Bronchial epithelial cell (primary cell): Measurements from ENCODE around the gene DTX2. TPM values are rescaled to one million over a fixed set of nuclear protein-coding genes. Genes with fewer than 3 reads are reported as not detected.
A peak's percentile ranks its signal among the peaks of the same experiment; 100 is the strongest.
"Not testable (repeated sequence)": the region's sequence is repeated elsewhere in the genome, so short reads cannot be mapped to it uniquely, and the experiment has no call there.

Experiments
- DNase-seq: peaks from one replicate; pipeline ENCODE4 v3.0.0-alpha.2; 2010; ENCODE audit warnings: low read depth
- FAIRE-seq: peaks from 2 replicates; lab custom pipeline; 2011; peaks lifted over from hg19 to GRCh38; lab: Jason Lieb, UNC
- H3K27me3 ChIP-seq: 2 replicates; pipeline ENCODE4 v1.5.1; 2011; ENCODE audit warnings: low read length; ENCODE audit not compliant: control insufficient read depth, insufficient read depth
- H3K36me3 ChIP-seq: 2 replicates; pipeline ENCODE4 v1.5.1; 2011; ENCODE audit warnings: low read length; ENCODE audit not compliant: control insufficient read depth, insufficient read depth
- H3K4me3 ChIP-seq: 2 replicates; pipeline ENCODE4 v1.5.1; 2011; ENCODE audit warnings: mild to moderate bottlenecking, low read depth, low read length, control low read depth
- total RNA-seq: library from RNA; depleted of rRNA; stranded (reverse); fragments of >200 nt; gene quantifications from 2 replicates; pipeline ENCODE4 v1.2.1, GENCODE V29; 2014
- TF ChIP-seq, protein P1 (sequence below): IDR thresholded peaks from 2 replicates; pipeline ENCODE4 v1.5.1; 2011; ENCODE audit warnings: mild to moderate bottlenecking, moderate library complexity, low read length, control low read depth, inconsistent platforms; ENCODE audit not compliant: insufficient read depth, severe bottlenecking

Gene DTX2
- total RNA-seq, 1 donor from 2014 or later: 10.8 TPM

DNA sequence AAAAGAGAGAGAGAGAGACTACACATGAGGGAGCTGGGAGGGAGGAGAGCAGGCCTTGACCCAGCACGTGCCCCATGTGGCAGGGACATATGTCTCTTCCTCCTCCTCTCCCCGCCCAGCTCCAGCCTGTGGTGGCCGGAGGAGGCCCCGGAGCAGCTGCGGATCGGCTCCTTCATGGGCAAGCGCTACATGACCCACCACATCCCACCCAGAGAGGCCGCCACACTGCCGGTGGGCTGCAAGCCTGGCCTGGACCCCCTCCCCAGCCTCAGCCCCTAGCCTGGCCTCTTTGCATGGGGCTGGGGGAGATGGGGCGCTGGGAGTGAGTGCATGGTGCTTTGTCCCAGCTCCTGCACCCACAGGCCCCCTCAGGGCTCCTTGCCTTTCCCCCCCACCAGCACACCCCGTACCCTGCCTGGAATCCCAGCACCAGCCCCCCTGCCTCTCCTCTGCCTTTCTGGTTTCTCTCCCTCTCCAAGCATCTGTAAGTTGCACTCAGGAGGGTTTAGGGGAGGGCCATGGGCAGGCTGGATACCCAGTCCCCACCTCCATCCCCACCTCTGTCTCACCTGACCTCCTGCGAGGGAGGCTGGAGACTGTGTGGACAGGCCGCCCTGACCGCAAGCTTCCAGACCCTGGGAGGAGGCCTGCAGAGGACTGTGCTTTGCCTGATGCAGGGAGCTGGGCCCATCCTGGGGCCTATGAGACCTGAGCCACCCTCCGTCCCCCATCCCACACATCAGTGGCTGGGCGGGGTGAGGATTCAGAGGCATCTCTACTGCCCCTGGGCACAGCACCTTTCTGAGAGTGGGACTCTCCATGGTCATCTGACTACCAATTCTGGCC, 53.6 kb downstream of the DTX2 start:
- TF ChIP-seq, protein P1, sequence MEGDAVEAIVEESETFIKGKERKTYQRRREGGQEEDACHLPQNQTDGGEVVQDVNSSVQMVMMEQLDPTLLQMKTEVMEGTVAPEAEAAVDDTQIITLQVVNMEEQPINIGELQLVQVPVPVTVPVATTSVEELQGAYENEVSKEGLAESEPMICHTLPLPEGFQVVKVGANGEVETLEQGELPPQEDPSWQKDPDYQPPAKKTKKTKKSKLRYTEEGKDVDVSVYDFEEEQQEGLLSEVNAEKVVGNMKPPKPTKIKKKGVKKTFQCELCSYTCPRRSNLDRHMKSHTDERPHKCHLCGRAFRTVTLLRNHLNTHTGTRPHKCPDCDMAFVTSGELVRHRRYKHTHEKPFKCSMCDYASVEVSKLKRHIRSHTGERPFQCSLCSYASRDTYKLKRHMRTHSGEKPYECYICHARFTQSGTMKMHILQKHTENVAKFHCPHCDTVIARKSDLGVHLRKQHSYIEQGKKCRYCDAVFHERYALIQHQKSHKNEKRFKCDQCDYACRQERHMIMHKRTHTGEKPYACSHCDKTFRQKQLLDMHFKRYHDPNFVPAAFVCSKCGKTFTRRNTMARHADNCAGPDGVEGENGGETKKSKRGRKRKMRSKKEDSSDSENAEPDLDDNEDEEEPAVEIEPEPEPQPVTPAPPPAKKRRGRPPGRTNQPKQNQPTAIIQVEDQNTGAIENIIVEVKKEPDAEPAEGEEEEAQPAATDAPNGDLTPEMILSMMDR: no peak
- DNase-seq: no peak
- H3K4me3 ChIP-seq: no peak overlapping the region
- no peak for FAIRE-seq
- H3K36me3 ChIP-seq: no peaks in the 10 kb centered on the region
- no peaks in the 10 kb centered on the region for H3K27me3 ChIP-seq

DNA sequence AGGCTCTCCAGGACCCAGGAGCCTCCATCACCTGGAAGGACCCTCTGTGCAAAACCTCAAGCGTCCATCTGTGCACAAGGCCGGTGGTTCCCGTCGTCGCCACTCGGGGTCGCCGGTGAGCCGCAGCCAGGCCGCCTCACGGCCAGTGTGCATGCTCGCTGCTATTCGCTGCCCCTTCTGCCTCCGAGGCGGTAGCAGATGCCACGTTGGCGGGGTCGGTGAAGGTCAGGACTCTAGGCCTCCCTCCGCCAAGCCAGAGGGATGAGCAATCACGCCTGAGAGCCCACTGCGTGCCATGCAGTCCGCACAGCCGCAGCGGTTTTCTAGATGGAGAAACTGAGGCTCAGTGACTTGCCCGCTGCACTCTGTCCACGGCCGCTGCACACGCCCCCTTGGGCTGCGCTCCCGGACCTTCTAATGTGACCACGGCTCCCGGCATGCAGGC, 54.5 kb downstream of the DTX2 start:
- Histone ChIP-seq H3K4me3 (no peak overlapping the region), H3K36me3 (no peaks in the 10 kb centered on the region), H3K27me3 (no peaks in the 10 kb centered on the region)
- FAIRE-seq: no peak
- peak; percentile 27 for DNase-seq
- TF ChIP-seq, protein P1: peak; percentile 99

DNA sequence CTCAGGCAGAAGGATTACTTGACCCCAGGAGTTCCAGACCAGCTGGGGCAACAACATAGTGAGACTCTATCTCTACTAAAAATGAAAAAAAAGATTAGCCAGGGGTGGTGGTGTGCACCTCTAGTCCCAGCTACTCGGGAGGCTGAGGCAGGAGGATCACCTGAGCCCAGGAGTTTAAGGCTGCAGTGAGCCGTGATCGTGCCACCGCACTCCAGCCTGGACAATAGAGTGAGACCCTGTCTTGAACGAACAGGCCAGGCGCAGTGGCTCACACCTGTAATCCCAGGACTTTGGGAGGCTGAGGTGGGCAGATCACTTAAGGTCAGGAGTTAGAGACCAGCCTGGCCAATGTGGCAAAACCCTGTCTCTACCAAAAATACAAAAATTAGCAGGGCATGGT, 55.4 kb downstream of the DTX2 start:
- not testable (repeated sequence) for FAIRE-seq, H3K27me3 ChIP-seq

DNA sequence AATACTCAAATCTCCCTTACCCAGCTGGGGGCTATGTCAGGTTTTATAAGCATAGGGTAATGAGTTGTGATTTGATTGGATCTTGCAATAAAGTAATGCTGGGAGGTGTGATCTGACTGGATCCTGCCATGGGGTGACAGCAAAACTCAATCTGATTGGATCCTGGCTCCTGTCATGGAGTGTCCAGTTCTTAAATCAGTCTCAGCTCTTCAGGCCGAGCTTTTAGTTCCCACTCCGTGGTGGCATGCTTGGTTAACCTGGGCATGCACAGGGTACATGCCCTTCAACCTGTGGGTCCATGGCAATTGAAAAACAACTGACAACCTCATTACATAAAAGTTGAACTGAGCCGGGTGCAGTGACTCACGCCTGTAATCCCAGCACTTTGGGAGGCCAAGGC, 64.7 kb downstream of the DTX2 start:
- not testable (repeated sequence) for H3K27me3 ChIP-seq, H3K36me3 ChIP-seq, DNase-seq, H3K4me3 ChIP-seq, FAIRE-seq

More for the DNA sequence above, 55.4 kb downstream of the DTX2 start:
- H3K4me3 ChIP-seq, DNase-seq, H3K36me3 ChIP-seq: not testable (repeated sequence)

DNA sequence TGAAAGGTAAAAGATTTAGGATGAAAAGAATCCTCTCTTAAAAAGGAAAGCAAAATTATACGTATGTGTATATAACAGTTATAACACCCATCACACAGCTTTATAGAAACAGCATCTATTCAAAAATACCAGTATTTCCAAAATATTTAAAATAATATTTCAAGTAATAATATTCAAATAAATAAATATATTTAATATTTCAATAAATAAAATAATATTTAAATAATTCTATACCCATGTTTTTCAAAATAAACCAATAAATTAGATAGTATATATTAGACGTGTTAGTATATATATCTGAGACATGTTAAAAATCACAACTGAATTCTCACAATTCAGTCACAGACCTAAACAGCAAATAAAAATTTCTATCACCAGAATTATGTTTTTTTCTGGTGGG, 70.1 kb downstream of the DTX2 start:
- not testable (repeated sequence) for DNase-seq, H3K36me3 ChIP-seq, FAIRE-seq, H3K27me3 ChIP-seq, H3K4me3 ChIP-seq

DNA sequence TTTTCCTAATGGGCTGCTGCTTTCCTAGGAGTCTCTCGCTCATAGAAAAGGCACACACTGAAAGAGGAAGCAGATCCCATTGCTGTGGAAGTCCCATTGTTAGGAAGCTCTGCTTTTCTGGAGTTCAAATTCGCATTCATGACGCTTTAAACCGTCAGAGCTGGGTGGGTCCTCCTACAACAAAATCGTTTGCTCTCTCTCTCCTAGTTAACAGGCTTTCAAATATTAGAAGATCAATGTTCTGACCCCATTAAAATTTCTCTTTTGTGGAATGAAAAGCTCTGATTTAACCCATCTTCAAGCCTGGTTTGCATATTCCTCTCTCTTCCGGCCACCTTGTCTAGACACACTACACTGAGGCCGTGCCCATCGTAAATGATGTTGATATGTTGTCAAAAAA, 81.7 kb downstream of the DTX2 start, which contains the start of gene SPDYE16:
SPDYE16 (minus strand) TSS at position 101 of the 400 bp plus-strand sequence. CDS start 1,838 bp downstream, outside the sequence.
- not testable (repeated sequence) for FAIRE-seq, DNase-seq, H3K4me3 ChIP-seq, H3K36me3 ChIP-seq, H3K27me3 ChIP-seq

GRCh38 chr7:76549025-76549854, 87.7 kb downstream of the DTX2 start:
- not testable (repeated sequence) for H3K36me3 ChIP-seq, H3K27me3 ChIP-seq, FAIRE-seq
- peak; percentile 56 for DNase-seq
- H3K4me3 ChIP-seq: peak overlapping the region; percentile 75

DNA sequence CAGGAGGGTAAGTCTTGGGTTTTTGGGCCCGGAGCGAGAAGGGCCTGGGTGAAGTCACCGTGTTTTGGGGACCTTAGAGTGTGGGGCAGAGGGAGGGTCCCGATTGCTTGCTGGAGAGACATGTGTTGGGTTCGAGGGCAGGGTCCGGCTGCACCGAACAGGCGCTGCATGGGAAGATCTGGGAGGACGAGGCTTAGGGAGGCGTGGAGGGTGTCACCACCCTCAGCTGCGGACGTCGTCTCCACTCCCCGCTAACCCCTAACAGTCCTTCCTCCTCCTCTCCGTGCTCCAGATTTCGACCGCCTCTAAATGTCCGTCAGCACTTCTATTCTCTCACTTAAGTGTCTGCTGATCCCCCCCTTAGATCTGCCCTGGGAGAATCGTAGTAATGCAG, 88.3 kb downstream of the DTX2 start:
- not testable (repeated sequence) for FAIRE-seq, H3K27me3 ChIP-seq, DNase-seq, H3K36me3 ChIP-seq
- peak overlapping the region; percentile 75 for H3K4me3 ChIP-seq

GRCh38 chr7:76551992-76552391, 90.5 kb downstream of the DTX2 start:
- not testable (repeated sequence) for DNase-seq, FAIRE-seq, H3K27me3 ChIP-seq, H3K4me3 ChIP-seq, H3K36me3 ChIP-seq
